ENCODE data around the gene GATA2.

DNA sequence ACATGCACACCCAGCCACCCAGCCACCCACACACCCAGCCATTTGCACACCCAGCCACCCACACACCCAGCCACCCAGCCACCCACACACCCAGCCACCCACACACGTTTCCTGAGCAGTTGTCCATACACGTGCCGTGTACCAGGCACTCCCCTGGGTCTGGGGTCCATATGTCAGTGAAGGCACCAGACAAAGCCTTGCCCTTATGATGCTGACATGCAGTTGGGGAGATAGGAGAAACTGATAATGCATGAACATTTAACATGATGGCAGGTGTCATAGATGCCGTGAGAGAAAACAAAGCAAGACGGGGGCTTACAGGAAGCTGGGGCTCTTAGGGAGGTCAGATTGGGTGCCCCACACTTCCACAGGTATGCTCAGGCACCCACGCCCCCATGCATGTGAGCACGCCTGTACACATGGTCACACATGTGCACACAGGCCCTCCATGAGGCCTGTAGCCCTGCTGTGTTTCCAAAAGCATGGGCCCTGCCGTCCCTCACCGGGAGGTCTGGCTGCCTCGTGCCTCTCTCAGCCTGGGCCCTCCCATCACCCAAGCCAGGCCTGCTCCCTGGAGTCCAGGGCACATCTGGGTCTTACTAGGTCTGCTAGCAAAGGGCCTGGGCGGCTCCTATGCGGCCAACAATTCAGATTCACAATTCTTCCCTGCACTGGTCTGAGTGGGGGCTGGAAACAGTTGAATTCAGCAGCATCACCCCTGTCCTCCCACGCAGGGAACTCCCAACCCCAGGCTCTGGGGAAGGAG lies 22.7 kb downstream of the GATA2 start:
- TF ChIP-seq GATA3 (IDR thresholded peaks at IDR 0.05; ENCODE audit: low read depth, low read length): peak; percentile 74
- peak; percentile 90 for TF ChIP-seq GATA2 (IDR thresholded peaks at IDR 0.05; ENCODE audit: low read depth, low read length)
